GM12892 (cell line): ENCODE results near the gene SLC66A2.

ENCODE experiments used
- POLR2A ChIP-seq: IDR thresholded peaks from 2 replicates; pipeline ENCODE4 v1.6.1; 2011; ENCODE audit warnings: low read depth, low read length, control low read depth
- POLR2AphosphoS5 ChIP-seq: IDR thresholded peaks from 2 replicates; pipeline ENCODE4 v1.6.1; 2011; ENCODE audit warnings: low read depth, low read length, control low read depth

- TF ChIP-seq POLR2A: no peak
- no peak for TF ChIP-seq POLR2AphosphoS5
Observed at GRCh38 chr18:79868168-79868784, 83.2 kb downstream of the SLC66A2 start.
